Inflammatory macrophage treated with lipopolysaccharide for 1 hour (primary cell): ENCODE results near the gene SH3PXD2B.
"Not testable (repeated sequence)": the region's sequence is repeated elsewhere in the genome, so short reads cannot be mapped to it uniquely, and the experiment has no call there.

Experiments
- DNase-seq, 2 donors: peaks; one replicate each; pipeline ENCODE4 v3.0.0-alpha.2; 2020 to 2022

Gene SH3PXD2B

DNA sequence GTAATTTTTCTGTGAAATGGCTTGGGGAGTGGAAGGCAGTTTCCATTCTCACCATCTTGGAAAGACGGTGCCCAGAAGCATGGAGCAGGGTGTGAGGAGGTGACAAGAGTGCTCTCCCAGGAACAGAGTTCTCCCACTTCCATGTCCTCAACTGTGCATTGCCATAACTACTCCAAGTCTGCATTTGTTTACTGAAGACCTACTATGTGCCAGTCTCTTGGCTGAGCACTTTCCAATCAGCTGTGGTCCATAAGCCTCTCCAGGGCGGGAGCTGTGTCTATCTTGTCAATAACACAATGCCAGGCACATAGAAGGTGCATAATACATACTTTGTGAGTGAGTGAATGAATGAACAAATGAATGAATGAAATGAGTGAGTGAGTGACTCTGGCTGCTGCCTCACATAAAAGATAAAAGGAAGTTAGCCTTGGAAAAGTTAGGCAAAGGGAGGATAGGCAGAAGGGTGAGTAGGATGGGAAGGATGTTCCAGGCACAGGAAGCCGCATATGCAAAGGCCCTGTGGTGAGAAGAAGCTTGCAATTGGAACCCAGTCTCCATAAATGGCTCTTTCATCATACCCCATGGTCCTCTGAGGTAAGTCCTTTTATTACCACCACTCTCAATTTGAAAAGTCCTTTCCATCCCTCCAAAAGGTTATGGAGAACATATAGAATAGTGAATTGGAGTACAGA, 31.3 kb upstream of the SH3PXD2B start:
- no peak for DNase-seq

DNA sequence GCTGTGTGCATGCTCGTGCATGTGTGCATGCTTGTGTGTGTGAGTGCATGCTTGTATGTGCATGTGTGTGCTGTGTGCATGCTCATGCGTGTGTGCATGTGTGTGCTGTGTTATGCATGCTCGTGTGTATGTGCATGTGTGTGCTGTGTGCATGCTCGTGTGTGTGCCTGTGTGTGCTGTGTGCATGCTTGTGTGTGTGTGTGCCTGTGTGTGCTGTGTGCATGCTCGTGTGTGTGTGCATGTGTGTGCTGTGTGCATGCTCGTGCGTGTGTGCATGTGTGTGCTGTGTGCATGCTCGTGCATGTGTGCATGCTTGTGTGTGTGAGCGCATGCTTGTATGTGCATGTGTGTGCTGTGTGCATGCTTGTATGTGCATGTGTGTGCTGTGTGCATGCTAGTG, 30.3 kb upstream of the SH3PXD2B start:
- DNase-seq: no peak

- no peak for DNase-seq
These were observed 28.1 kb upstream of the SH3PXD2B start for GRCh38 chr5:172482156-172483020.

DNA sequence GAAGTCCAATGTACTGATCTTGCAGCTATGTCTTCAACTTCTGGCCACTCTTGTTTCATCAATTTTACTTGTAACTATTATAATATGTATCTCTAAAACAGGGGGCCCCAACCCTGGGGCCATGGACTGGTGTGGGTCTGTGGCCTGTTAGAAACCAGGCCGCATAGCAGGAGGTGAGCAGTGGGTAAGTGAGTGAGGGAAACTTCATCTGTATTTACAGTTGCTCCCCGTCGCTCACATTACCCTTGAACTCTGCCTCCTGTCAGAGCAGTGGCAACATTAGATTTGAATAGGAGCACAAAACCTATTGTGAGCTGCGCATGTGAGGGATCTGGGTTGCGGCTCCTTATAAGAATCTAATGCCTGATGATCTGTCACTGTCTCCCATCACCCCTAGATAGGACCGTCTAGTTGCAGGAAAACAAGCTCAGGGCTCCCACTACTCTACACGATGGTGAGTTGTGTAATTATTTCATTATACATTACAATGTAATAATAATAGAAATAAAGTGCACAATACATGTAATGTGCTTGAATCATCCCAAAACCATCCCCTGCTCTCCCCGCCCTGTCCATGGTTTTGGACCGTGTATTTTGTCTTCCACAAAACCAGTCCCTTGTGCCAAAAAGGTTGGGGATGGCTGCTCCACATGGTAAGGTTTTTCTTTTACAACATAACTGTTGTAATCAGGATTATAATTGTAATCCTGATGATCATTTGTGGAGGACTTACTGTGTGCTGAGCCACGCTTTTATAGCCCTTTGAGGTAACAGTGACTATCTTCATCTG, 26.9 kb upstream of the SH3PXD2B start:
- no peak for DNase-seq

GRCh38 chr5:172479784-172480115, 25.4 kb upstream of the SH3PXD2B start:
- DNase-seq: no peak

GRCh38 chr5:172479034-172479783, 24.9 kb upstream of the SH3PXD2B start:
- peak; percentile 83 to 93 for DNase-seq

DNA sequence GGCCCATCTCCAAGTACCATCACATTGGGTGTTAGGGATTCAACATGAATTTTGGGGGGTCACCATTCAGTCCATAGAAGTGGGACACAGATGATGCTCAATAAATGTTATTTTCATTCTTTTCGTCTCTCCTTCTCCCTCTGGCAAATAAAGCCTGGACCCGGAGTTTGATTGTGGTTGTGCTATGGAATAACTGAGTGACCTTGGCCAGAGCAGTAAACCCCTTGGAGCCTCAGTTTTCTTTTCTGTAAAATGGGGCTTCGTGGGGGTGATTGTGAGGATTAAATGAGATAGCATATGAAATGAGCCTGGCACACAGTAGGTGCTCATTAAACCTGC, 24.3 kb upstream of the SH3PXD2B start:
- not testable (repeated sequence) for DNase-seq

DNA sequence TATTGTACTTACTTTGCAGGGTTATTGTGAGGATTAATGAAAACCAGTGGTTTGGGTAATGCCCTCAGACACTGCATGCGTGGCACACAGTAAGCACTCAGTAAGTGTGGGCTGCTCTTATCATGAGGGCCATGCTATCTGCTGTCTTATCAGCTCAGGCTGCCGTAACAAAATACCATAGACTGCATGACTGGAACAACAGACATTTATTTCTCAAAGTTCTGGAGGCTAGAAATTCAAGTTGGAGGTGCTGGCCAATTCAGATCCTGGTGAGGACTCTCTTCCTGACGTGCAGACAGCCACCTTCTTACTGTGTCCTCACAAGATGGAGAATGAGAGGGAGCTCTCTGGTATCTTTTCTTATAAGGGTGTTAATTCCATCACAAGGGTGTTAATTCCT, 23.9 kb upstream of the SH3PXD2B start:
- no peak for DNase-seq

GRCh38 chr5:172477466-172477865, 23.1 kb upstream of the SH3PXD2B start:
- no peak for DNase-seq

DNA sequence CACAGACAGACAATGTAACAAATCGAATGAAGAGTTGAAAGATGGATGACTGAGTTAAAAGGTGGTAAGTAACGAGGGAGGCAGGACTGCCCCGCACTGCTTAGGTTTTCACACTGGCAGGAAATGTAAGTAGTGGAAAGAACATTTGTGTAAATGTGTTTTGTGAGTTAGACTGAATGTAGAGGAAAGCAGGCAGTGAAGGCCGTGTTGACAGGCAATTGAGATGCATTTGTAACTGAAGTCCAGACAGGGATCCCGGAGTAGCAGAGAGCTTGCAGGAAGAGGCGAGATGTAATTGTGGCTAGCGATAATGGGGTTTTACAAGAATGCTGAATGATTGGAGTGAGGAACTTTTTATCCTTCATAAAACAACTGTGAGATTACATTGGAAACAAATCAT, 20.0 kb upstream of the SH3PXD2B start:
- no peak for DNase-seq

DNA sequence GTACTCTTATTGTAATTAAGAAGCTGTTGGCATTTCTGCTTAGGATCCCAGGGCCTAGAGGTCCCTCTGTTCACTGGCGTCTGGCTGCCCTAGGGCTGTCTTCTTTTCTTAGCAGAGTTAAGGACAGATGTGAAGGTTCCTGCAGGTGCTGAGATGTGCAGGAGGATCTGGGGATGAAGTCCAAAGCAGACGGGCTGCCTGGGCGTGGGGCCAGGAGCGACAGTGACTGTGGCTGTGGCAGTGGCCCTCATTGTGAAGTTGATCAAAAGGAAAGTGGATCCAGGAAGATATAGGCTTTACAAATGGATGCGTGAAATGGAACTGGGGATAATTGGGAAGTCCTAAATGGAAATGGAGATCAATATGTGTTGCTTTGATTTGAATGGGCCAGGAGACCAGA, 19.1 kb upstream of the SH3PXD2B start:
- no peak for DNase-seq

GRCh38 chr5:172469697-172470096, 15.4 kb upstream of the SH3PXD2B start:
- no peak for DNase-seq

- DNase-seq: no peak
These were observed 11.7 kb upstream of the SH3PXD2B start for GRCh38 chr5:172466062-172466461.

GRCh38 chr5:172463031-172463430, 8.7 kb upstream of the SH3PXD2B start:
- DNase-seq: no peak

DNA sequence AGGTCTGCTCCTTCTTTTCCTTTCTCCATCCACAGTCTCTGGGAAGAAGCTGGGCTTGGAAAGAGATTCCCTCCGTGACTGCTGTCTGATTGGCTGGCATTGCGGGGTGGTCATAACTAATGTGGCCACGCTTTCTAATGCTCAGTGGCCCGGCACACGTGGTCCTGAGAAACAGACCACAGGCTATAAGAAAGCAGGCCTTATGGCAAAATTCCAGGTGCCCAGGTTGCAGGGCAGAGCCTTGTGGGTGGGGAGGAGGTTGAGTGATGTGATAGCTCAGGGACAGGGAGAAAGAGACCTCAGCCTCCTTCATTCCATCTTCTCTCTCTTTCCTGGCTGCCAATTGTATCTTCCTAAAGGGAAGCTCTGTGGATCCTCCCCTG, 5.4 kb upstream of the SH3PXD2B start:
- DNase-seq: no peak

DNA sequence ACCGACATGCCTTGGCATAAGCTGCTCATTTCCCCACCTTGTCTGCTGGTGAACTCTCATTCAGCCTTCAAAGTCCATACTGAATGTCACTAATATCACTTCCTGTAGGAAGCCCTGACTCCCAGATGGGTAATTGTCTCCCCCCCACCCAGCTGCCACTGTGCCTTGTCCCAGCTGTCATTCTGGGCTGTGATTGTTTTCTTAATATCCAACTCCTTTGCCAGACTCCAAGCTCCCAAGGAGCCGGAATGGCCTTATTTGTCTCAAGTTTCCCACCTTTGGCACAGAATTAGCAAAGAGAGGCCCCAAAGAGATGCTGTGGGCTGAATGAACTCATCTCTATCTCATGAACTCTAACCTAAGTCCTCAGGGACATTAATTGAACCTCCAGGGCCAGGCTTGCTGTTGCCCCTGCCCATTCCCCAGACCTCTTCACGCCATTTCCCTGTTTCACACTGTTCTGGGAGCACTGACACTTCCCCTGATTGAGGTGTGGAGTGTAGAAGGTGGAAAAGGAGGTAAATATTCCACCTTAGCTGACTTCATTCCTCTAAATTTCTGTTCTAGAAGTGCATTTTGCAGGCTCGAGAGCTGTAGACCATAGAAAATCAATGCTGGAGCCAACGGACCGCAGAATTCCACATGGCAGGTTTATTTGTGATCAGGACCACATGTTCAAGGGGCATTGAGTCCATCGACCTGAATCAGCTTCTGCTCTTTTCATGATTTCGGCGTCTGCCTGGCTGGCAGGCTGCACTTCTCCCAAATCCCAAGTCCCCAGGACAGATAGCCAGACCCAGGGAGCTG, 4.9 kb upstream of the SH3PXD2B start:
- no peak for DNase-seq

DNA sequence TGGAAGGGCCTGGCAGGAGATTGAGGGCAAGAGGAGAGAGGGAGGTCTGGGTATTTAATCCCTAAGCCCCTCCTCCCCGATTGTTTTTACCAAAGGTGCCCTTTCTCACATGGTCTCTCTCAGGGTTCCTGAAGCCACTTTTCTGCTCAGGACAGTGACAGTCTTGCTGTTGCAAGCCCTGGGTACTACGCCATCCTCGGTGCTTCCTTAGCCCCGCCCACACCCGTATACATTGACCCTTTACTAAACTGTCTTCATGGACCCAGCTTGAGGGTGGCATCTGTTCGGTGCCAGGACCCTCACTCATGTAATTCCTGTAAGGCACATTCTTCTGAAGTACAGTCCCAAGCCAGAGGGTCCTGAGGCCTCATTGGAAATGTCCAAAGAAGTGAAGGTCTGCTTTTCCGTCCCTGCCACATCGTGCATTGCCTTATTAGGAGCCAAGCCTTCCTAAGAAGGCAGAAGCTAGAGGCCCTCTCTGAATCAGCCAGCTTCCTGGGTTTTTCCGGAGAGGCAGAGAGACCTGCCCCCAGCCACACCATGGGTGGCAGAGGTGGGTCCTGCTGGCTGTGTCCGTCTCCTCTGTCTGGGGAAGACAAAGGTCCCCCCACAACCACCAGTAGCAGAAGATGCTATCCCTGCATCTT, 1.9 kb upstream of the SH3PXD2B start:
- no peak for DNase-seq

DNA sequence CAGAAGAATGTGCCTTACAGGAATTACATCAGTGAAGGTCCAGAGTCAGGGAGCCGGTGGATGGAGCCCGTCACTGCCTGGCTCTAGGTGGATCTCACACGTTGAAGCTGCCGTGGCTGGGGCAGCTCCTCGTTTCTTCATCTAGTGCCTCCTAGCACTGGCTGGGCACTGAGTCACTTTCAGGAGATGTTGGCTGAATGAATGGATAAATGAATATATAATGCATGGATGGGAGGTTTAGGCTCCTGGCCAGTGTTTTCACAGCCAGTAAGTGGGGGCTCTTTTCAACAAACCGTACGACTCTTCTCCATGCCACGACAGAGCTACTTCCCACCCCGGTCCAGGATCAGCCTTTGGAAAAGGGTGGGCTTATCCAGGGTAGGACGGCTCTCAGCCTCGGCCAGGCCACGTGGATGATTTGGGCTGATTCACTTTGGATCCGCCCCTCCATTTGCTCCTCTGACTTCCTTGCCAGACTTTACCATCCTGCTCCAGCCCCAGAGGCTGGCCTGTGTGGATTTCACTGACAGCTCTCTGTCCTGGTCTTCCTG, 1.3 kb upstream of the SH3PXD2B start:
- no peak for DNase-seq

GRCh38 chr5:172455087-172455381, 709 bp upstream of the SH3PXD2B start:
- no peak for DNase-seq

DNA sequence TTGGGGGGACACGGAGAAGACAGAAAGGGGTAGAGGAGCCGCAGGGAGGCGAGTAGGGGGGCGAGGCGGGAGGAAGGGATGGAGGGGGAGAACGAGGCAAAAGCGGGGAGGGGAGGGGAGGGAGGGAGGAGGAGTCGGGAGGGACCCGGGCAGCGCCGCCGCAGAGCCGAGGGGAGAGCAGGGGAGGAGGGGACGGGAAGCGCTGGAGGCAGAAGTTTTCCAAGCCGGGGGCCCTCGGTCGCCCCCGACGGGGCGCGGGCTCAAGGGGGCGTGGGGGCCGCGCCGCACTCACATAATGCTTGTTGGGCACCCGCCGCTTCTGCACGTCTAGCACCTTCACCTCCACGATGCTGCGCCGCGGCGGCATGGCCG, 353 bp downstream of the SH3PXD2B start:
- no peak for DNase-seq

- no peak for DNase-seq
These were observed 929 bp downstream of the SH3PXD2B start for GRCh38 chr5:172453206-172453985.
